Measurements from ENCODE around the gene ELMOD3. TPM values are rescaled to one million over a fixed set of nuclear protein-coding genes. Genes with fewer than 3 reads are reported as not detected.

The ELMOD3 gene
- total and polyA plus RNA-seq, 9 of the 15 experiments (the other 6 are each of a cell fraction or from before 2014, with no cell fraction given) = 2.7 to 18.7 (median 11.6) TPM

DNA sequence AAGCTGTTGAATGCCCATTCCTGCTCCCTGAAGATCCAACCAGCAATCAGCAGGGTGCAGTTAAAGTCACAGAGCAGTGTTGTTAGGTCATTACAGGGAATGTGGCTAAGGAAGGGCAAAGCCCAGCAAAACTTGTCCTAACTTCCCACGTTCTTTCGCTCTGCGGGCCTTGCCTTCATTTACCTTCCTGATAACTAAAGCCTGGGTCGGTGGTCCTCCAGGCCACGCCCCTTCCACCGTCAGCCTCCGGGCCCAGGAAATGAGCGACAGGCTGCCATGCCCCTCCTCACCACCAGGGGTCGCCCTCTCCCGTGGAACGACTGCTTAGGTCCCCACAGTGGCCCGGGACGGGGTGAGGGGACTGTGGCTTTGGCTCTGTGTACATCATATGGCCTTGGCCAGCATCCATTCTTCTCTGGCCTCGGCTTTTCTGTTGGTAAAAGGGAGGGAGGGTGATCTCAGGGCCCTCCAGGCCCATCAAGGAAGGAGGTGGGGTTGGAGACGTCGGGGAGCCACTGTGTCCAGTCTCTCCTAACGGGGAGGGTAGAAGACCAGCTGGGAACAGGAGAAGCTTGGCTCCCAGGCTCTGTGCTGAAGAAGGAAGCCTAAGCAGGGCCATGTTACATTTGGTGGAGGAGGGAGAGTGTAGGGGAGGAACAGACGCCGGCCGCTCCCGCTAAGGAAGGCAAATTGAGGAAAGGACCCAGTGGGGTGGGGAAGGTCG, 66.1 kb downstream of the ELMOD3 start (continued):
- TF ChIP-seq POLR2AphosphoS2 (IDR thresholded peaks at IDR 0.05; ENCODE audit: low read length) = no peak
- TF ChIP-seq ZNF274 (IDR thresholded peaks at IDR 0.05; ENCODE audit: borderline replicate concordance, low read depth, low read length) = no peak
- TF ChIP-seq FOXJ2 (tag; IDR thresholded peaks at IDR 0.05) = no peak
- peak; percentile 91 for TF ChIP-seq ZBTB26 (CRISPR knock-in tag; IDR thresholded peaks at IDR 0.05)
- TF ChIP-seq SMAD1 (IDR thresholded peaks at IDR 0.05; ENCODE audit: low read depth, low read length, partially characterized antibody) = no peak
- TF ChIP-seq ARNT (IDR thresholded peaks at IDR 0.05) = no peak
- no peak for TF ChIP-seq ZNF354B (CRISPR knock-in tag; IDR thresholded peaks at IDR 0.05)
- no peak for TF ChIP-seq SUPT5H (IDR thresholded peaks at IDR 0.05)
- TF ChIP-seq ZFP36 (IDR thresholded peaks at IDR 0.05; ENCODE audit: low read depth, low read length, partially characterized antibody) = peak; percentile 15
- no peak for TF ChIP-seq SMARCE1 (IDR thresholded peaks at IDR 0.05)
- TF ChIP-seq TBL1XR1 (IDR thresholded peaks at IDR 0.05; ENCODE audit: low read length in 2 of 2) = no peak
- no peak for TF ChIP-seq KAT2B (IDR thresholded peaks at IDR 0.05; ENCODE audit: low read depth, low read length)
- peak; percentile 96 for TF ChIP-seq ZBTB7A (IDR thresholded peaks at IDR 0.05; ENCODE audit: borderline replicate concordance, control insufficient read depth, low read depth, low read length)
- TF ChIP-seq ZNF785 (CRISPR knock-in tag; IDR thresholded peaks at IDR 0.05) = no peak
- TF ChIP-seq, protein P1, sequence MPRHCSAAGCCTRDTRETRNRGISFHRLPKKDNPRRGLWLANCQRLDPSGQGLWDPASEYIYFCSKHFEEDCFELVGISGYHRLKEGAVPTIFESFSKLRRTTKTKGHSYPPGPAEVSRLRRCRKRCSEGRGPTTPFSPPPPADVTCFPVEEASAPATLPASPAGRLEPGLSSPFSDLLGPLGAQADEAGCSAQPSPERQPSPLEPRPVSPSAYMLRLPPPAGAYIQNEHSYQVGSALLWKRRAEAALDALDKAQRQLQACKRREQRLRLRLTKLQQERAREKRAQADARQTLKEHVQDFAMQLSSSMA (CRISPR knock-in tag; IDR thresholded peaks at IDR 0.05) = no peak
- TF ChIP-seq PML (IDR thresholded peaks at IDR 0.05; ENCODE audit: low read length) = no peak
- no peak for TF ChIP-seq PTRF (tag; IDR thresholded peaks at IDR 0.05)
- peak; percentile 38; the same call in 1 of the 2 replicates for TF ChIP-seq IFI16 (CRISPR knock-in tag; IDR thresholded peaks at IDR 0.05)
- peak; percentile 55 for TF ChIP-seq PBX2 (CRISPR knock-in tag; IDR thresholded peaks at IDR 0.05; ENCODE audit: low read depth)
- no peak; the same call in 1 of the 2 replicates for TF ChIP-seq PBX2 (tag; conservative IDR thresholded peaks at IDR 0.05; ENCODE audit: low read depth)
- TF ChIP-seq, protein P2, sequence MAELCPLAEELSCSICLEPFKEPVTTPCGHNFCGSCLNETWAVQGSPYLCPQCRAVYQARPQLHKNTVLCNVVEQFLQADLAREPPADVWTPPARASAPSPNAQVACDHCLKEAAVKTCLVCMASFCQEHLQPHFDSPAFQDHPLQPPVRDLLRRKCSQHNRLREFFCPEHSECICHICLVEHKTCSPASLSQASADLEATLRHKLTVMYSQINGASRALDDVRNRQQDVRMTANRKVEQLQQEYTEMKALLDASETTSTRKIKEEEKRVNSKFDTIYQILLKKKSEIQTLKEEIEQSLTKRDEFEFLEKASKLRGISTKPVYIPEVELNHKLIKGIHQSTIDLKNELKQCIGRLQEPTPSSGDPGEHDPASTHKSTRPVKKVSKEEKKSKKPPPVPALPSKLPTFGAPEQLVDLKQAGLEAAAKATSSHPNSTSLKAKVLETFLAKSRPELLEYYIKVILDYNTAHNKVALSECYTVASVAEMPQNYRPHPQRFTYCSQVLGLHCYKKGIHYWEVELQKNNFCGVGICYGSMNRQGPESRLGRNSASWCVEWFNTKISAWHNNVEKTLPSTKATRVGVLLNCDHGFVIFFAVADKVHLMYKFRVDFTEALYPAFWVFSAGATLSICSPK (IDR thresholded peaks at IDR 0.05; ENCODE audit: borderline replicate concordance) = no peak
- TF ChIP-seq, protein P3, sequence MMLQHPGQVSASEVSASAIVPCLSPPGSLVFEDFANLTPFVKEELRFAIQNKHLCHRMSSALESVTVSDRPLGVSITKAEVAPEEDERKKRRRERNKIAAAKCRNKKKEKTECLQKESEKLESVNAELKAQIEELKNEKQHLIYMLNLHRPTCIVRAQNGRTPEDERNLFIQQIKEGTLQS (IDR thresholded peaks at IDR 0.05) = no peak
- TF ChIP-seq, protein P3 (CRISPR knock-in tag; conservative IDR thresholded peaks at IDR 0.05) = no peak

Measured in K562 (cell line).